Progenitor cell of endocrine pancreas (in vitro differentiated cells): ENCODE measurements around the gene C11orf21. TPM values are rescaled to one million over a fixed set of nuclear protein-coding genes. Genes with fewer than 3 reads are reported as not detected.

Experiments used
- DNase-seq: peaks from one replicate; pipeline ENCODE4 v3.0.0; 2021; ENCODE audit warnings: low spot score; ENCODE audit not compliant: unreplicated experiment
- H3K27ac Mint-ChIP-seq: 2 replicates; pipeline ENCODE4 v1.8.0; 2021; ENCODE audit warnings: mild to moderate bottlenecking, moderate library complexity, mixed read lengths
- H3K27me3 Mint-ChIP-seq: 2 replicates; pipeline ENCODE4 v1.8.0; 2021; ENCODE audit warnings: mixed read lengths
- H3K36me3 Mint-ChIP-seq: 2 replicates; pipeline ENCODE4 v1.8.0; 2022; ENCODE audit warnings: mixed read lengths; ENCODE audit not compliant: insufficient read depth
- H3K4me1 Mint-ChIP-seq: 2 replicates; pipeline ENCODE4 v1.8.0; 2021; ENCODE audit warnings: low read depth, mixed read lengths
- H3K4me3 Mint-ChIP-seq: 2 replicates; pipeline ENCODE4 v1.8.0; 2021; ENCODE audit warnings: low read depth, mild to moderate bottlenecking, moderate library complexity, mixed read lengths
- H3K9me3 Mint-ChIP-seq: 2 replicates; pipeline ENCODE4 v1.8.0; 2021; ENCODE audit warnings: low read depth, mixed read lengths
- total RNA-seq: library from RNA; stranded (reverse); gene quantifications from 2 replicates; pipeline ENCODE4 v1.2.1, GENCODE V29; 2021
- TF ChIP-seq, protein P1 (sequence below): fragments of 200-600 bp; sonication (generic); IDR thresholded peaks from one replicate; pipeline ENCODE4 v1.5.0; 2021; ENCODE audit warnings: antibody characterized with exemption, mild to moderate bottlenecking; ENCODE audit not compliant: unreplicated experiment

The C11orf21 gene
- total RNA-seq, 1 donor from 2014 or later, result 0.69 TPM

DNA sequence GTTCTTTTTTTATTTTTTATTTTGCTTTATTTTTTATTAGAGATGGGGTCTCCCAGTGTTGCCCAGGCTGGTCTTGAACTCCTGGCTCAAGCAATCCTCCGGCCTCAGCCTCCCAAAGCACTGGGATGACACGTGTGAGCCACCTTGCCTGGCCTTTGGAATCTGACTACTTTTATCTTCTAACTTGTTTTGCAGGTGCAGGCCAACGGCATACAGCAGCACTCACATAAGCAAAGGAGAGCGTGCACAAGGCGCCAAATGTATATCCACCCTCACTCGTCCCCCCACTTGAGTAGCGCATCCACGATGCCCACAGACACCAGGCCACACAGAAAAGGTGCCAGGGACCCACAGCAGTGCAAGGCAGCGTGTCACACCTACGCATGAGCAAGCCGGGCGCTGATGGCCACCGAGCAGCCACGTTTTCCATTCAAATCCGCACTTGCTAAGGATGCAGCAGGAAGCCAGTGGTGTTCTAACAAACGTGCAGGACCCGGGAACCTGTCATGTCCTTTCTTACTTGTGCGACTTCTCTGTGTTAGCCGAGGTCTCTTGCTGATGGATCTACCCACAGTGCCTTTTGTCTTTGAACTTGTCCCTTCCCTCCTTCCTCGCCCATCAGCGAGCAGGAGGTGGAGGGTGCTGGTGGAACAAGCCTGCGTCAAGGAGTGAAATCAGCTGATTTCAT, 37.2 kb downstream of the C11orf21 start:
- no peaks in the 10 kb centered on the region for H3K9me3 Mint-ChIP-seq
- no peak overlapping the region for H3K27ac Mint-ChIP-seq
- H3K27me3 Mint-ChIP-seq, result peaks cover 43% of the 10 kb centered on the region
- no peaks in the 10 kb centered on the region for H3K36me3 Mint-ChIP-seq
- H3K4me1 Mint-ChIP-seq, result peaks cover 5% of the 10 kb centered on the region
- TF ChIP-seq, protein P1, sequence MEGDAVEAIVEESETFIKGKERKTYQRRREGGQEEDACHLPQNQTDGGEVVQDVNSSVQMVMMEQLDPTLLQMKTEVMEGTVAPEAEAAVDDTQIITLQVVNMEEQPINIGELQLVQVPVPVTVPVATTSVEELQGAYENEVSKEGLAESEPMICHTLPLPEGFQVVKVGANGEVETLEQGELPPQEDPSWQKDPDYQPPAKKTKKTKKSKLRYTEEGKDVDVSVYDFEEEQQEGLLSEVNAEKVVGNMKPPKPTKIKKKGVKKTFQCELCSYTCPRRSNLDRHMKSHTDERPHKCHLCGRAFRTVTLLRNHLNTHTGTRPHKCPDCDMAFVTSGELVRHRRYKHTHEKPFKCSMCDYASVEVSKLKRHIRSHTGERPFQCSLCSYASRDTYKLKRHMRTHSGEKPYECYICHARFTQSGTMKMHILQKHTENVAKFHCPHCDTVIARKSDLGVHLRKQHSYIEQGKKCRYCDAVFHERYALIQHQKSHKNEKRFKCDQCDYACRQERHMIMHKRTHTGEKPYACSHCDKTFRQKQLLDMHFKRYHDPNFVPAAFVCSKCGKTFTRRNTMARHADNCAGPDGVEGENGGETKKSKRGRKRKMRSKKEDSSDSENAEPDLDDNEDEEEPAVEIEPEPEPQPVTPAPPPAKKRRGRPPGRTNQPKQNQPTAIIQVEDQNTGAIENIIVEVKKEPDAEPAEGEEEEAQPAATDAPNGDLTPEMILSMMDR, result no peak
- no peak overlapping the region for H3K4me3 Mint-ChIP-seq
- DNase-seq, result no peak

DNA sequence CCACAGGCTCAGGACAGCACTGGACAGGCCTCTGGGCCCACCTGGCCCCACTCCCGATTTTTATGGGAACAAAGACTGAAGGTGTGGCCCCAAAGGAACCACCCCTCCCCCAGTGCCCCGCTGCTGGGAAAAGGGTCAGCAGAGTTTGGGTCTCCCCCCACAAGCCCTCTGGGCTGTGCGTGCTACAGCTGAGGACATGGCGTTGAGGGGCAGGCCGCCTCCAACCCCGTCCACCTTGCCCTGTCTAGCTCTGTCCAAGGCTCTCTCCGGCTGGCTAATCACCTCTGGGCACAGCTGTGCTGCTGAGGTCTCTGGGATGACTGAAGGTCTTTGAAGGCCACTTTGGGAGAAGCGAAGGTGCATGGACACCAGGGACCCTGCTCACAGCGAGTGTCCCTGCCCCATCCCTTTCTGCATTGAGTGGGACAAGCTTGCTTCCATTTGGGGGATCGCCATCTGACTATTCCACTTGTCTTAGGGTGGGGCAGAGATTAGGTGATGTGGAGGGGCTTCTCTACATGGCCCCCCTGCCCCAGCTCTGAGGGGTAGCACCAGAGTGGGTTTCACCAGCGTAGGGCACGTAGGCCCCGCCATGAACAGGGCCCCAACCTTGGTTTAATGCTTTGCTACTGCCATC, 37.9 kb downstream of the C11orf21 start:
- H3K27me3 Mint-ChIP-seq, result peaks cover 46% of the 10 kb centered on the region
- H3K36me3 Mint-ChIP-seq, result no peaks in the 10 kb centered on the region
- TF ChIP-seq, protein P1, result no peak
- peaks cover 5% of the 10 kb centered on the region for H3K4me1 Mint-ChIP-seq
- H3K4me3 Mint-ChIP-seq, result no peak overlapping the region
- H3K27ac Mint-ChIP-seq, result no peak overlapping the region
- DNase-seq, result no peak
- no peaks in the 10 kb centered on the region for H3K9me3 Mint-ChIP-seq

DNA sequence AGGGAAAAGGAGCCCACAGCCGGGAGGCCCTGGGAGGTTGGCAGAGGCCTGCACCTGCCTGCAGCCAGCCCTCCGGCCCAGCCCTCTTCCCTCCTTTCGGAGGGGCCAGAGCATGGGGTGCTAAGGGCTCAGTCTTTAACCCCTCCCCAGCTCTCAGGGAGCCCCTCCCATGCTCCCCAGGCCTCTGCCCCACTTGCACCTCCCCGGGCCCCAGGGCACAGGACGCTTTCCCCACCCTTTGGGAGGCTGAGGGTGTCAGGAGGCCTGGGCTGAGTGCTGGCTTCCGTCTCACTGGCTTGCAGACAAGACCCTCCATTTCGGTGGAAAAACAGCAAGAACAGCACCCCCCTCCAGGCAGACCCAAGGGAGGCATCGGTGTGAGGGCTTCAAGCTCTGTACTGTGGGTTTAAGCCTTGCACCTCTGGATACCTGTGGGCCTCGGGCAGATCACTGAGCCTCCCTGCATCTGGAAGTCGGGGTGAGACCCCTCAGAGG, 38.6 kb downstream of the C11orf21 start:
- H3K36me3 Mint-ChIP-seq, result no peaks in the 10 kb centered on the region
- no peak overlapping the region for H3K27ac Mint-ChIP-seq
- no peak for DNase-seq
- no peaks in the 10 kb centered on the region for H3K9me3 Mint-ChIP-seq
- peaks cover 47% of the 10 kb centered on the region for H3K27me3 Mint-ChIP-seq
- peaks cover under 1% of the 10 kb centered on the region for H3K4me1 Mint-ChIP-seq
- TF ChIP-seq, protein P1, result no peak
- H3K4me3 Mint-ChIP-seq, result no peak overlapping the region

DNA sequence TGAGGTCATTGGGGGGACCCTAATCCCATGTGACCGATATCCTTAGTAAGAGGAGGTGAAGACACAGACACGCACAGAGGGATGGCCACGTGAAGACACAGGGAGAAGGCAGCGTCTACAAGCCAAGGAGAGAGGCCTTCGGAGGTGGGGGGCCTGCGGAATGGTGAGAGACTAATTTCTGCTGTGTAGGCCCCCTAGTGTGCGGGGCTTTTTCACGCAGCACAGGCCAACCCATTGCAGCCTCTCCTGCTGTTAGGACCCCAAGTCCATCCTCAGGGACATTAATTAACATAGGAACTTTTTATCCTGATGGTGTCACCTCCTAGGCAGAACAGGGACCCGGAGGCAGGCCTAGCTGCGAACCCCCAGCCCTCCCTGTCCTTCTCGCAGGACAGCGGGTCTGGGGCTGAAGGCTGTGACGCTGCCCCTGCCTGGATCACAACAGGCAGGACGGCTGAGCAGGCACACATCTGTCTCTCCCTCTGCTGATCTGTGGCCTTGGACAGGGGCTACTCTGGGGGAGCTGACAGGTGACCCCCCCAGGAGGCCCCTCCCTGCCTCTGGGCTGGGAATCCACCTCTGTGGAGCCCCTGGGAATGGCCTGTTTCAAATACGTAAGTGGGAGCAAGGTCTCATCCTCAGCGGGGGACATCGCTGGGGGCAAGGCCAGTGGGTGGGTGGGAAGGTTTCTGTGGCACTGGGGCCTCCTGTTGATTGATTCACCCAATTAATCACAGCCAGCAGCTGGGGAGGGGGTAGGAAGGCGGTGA, 39.2 kb downstream of the C11orf21 start:
- no peaks in the 10 kb centered on the region for H3K36me3 Mint-ChIP-seq
- no peaks in the 10 kb centered on the region for H3K4me1 Mint-ChIP-seq
- H3K27ac Mint-ChIP-seq, result no peak overlapping the region
- no peak for DNase-seq
- TF ChIP-seq, protein P1, result no peak
- no peak overlapping the region for H3K4me3 Mint-ChIP-seq
- no peaks in the 10 kb centered on the region for H3K9me3 Mint-ChIP-seq
- H3K27me3 Mint-ChIP-seq, result peaks cover 43% of the 10 kb centered on the region

DNA sequence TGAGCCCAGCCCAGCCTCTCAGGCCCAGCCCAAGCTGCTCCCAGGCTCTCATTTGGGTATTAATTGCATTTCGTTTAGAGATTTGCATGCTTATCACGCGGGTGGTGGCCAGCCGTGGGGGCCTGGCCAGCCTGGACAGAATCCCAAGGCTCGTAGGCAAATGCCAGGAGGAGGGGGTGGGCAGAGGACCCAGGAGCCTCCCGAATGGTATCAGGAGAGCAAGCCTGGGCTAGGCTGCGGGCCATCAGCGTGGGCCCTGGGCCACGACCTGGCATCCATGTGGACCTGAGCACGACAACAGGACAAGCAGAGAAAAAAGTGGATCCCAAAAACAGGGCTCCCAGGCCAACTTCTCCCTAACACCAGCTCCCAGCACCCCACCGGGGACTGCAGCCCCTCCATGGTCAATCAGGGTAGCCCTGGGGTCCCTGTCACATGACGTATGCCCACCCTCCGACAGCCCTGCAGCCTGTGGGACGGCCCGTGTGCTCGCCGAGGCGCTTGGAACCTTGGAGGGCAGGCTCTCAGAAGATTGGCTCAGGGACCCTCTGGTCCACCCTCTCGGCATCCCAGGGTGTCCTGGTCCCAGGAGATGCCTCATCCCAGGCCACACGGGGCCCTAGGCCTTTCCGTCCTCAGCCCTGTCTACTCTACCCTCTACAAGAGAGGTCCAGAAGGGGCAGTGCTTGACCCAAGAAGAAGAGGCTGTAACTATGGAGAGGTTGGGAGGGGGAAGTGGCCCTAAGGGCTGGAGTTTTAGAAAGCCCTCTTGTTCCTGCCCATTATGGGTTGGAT, 40.1 kb downstream of the C11orf21 start:
- Mint-ChIP-seq H3K27ac (no peak overlapping the region), H3K9me3 (no peaks in the 10 kb centered on the region), H3K4me1 (no peaks in the 10 kb centered on the region), H3K36me3 (no peaks in the 10 kb centered on the region), H3K4me3 (no peak overlapping the region), H3K27me3 (peaks cover 45% of the 10 kb centered on the region)
- DNase-seq, result no peak
- TF ChIP-seq, protein P1, result no peak
